Tibial nerve (tissue), 4 donors: ENCODE results near the gene AIFM3. TPM values are rescaled to one million over a fixed set of nuclear protein-coding genes. Genes with fewer than 3 reads are reported as not detected.
A peak's percentile ranks its signal among the peaks of the same experiment; 100 is the strongest.

Experiments used
- DNase-seq, 2 donors: peaks; one replicate each; pipeline ENCODE4 v3.0.0-alpha.2; 2019; ENCODE audit warnings: low spot score in 2 of 2
- H3K27ac ChIP-seq, 4 donors: fragments of 200-600 bp; sonication (generic) in 3 of 4; one replicate each; pipeline ENCODE4 v1.5.1; 2017 to 2019; ENCODE audit warnings: mild to moderate bottlenecking in 1 of 4
- H3K27me3 ChIP-seq, 2 donors: fragments of 200-600 bp; sonication (generic) in 1 of 2; one replicate each; pipeline versions ENCODE4 v1.5.1 to v1.6.0; 2017 to 2019
- H3K36me3 ChIP-seq, 3 donors: fragments of 200-600 bp; sonication (generic); one replicate each; pipeline ENCODE4 v1.5.1; 2018 to 2019
- H3K4me1 ChIP-seq, 4 donors: fragments of 200-600 bp; sonication (generic) in 3 of 4; one replicate each; pipeline ENCODE4 v1.5.1; 2017 to 2019
- H3K4me3 ChIP-seq, 4 donors: fragments of 200-600 bp; sonication (generic) in 3 of 4; one replicate each; pipeline ENCODE4 v1.5.1; 2017 to 2019; ENCODE audit warnings: mild to moderate bottlenecking in 1 of 4, moderate library complexity in 1 of 4
- H3K9me3 ChIP-seq, 4 donors: fragments of 200-600 bp; sonication (generic) in 3 of 4; one replicate each; pipeline ENCODE4 v1.5.1; 2017 to 2019
- EP300 ChIP-seq, 2 donors: sonication (generic); formaldehyde crosslinking; IDR thresholded peaks; one replicate each; pipeline ENCODE4 v1.6.1; 2017; ENCODE audit warnings: antibody characterized with exemption in 2 of 2, mild to moderate bottlenecking in 1 of 2
- POLR2A ChIP-seq, 2 donors: fragments of 450-650 bp; IDR thresholded peaks; one replicate each; pipeline ENCODE4 v1.6.1; 2017; ENCODE audit warnings: antibody characterized with exemption in 2 of 2, mild to moderate bottlenecking in 2 of 2, moderate library complexity in 2 of 2
- WGBS, 2 donors: methylation state at CpG; one replicate each; pipeline ENCODE4 v1.1.5; 2018; 5-methylcytosine and 5-hydroxymethylcytosine counted together
- total RNA-seq, 4 donors: library from RNA; depleted of rRNA; stranded (reverse); fragments of >200 nt; gene quantifications; one replicate each; pipeline ENCODE4 v1.1.0, GENCODE V29; 2016
- TF ChIP-seq, protein P1 (sequence below), 5 experiments: fragments of 200-600 bp in 3 of 5; fragments of 450-650 bp in 2 of 5; sonication (generic) in 3 of 5; IDR thresholded peaks; one replicate each; pipeline ENCODE4 v1.5.1; 2016 to 2019; ENCODE audit warnings: antibody characterized with exemption in 5 of 5, mild to moderate bottlenecking in 3 of 5, moderate library complexity in 2 of 5

AIFM3 gene
- total RNA-seq, 4 donors from 2014 or later = 0.59 to 3.1 (median 1.8) TPM

GRCh38 chr22:20980938-20981722, 14.1 kb downstream of the AIFM3 start:
- H3K4me1 ChIP-seq = peaks cover 0 to 50% (median 24%) of the 10 kb centered on the region in 4 donors
- H3K4me3 ChIP-seq = peak overlapping the region; percentile 72 to 91 (median 76)
- H3K36me3 ChIP-seq = peaks cover 0 to 22% (median 0%) of the 10 kb centered on the region in 3 donors
- TF ChIP-seq POLR2A (IDR thresholded peaks at IDR 0.05) (no peak), EP300 (IDR thresholded peaks at IDR 0.05) (no peak)
- TF ChIP-seq, protein P1, sequence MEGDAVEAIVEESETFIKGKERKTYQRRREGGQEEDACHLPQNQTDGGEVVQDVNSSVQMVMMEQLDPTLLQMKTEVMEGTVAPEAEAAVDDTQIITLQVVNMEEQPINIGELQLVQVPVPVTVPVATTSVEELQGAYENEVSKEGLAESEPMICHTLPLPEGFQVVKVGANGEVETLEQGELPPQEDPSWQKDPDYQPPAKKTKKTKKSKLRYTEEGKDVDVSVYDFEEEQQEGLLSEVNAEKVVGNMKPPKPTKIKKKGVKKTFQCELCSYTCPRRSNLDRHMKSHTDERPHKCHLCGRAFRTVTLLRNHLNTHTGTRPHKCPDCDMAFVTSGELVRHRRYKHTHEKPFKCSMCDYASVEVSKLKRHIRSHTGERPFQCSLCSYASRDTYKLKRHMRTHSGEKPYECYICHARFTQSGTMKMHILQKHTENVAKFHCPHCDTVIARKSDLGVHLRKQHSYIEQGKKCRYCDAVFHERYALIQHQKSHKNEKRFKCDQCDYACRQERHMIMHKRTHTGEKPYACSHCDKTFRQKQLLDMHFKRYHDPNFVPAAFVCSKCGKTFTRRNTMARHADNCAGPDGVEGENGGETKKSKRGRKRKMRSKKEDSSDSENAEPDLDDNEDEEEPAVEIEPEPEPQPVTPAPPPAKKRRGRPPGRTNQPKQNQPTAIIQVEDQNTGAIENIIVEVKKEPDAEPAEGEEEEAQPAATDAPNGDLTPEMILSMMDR (IDR thresholded peaks at IDR 0.05) = no peak
- WGBS, 2 donors = 58 to 71% methylated on average over 10 of the region's 10 CpGs
- DNase-seq = no peak
- H3K27me3 ChIP-seq = no peaks in the 10 kb centered on the region
- peaks cover 0 to 12% (median 0%) of the 10 kb centered on the region in 4 donors for H3K9me3 ChIP-seq
- H3K27ac ChIP-seq = peak overlapping the region; percentile 83 to 92 (median 90)

DNA sequence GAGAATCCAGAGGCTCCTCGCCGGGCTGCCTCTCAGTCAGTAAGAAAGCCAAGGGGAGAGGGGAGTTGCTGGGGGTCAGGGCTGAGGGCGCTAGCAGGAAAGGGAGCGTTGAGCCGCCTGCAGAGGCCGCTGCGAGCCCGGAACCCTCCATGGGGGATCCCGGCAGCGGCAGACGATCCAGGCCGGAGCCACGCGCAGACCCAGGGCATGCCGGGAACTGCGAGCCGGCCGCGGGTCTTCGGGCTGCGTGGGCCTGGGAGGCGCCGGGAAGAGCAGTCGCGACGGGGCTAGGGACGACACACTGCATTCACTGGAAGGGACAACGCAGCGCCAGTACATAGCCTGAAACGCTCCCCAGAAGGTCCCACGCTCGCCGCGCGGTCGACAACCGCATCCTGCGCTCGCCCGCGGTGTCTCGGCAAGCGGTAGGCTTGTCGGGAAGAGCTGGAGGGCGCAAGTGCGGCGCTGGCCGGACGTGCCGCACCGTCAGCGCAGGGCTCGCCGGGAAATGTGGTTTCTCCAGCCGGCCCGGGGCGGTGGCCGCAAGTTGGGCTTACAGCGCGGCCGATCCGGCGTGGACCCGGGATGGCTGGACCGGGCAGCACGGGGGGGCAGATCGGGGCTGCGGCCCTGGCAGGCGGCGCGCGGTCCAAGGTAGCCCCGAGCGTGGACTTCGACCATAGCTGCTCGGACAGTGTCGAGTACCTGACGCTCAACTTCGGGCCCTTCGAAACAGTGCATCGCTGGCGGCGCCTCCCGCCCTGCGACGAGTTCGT, 14.9 kb downstream of the AIFM3 start, which contains the start of gene LZTR1:
Gene LZTR1, plus strand, starts transcription at position 511 of the 776 bp plus-strand sequence. Its CDS starts 75 bp downstream, at position 586.
- Histone ChIP-seq H3K27me3 (no peaks in the 10 kb centered on the region), H3K9me3 (peaks cover 0 to 12% (median 0%) of the 10 kb centered on the region in 4 donors), H3K4me3 (peak within 1 kb of the TSS; percentile 72 to 91 (median 76)), H3K4me1 (peaks cover 0 to 50% (median 24%) of the 10 kb centered on the region in 4 donors), H3K36me3 (peaks cover 0 to 28% (median 0%) of the 10 kb centered on the region in 3 donors), H3K27ac (peak within 1 kb of the TSS; percentile 83 to 92 (median 90))
- WGBS, 2 donors = 0 to 1% methylated on average over 16 to 76 of the region's 87 CpGs
- TF ChIP-seq EP300 (IDR thresholded peaks at IDR 0.05) (peak; percentile 82 to 99), POLR2A (IDR thresholded peaks at IDR 0.05) (peak; percentile 89 to 97)
- TF ChIP-seq, protein P1 (IDR thresholded peaks at IDR 0.05) = peak; percentile 24 to 80 (median 55)
- DNase-seq = peak; percentile 66 to 67

DNA sequence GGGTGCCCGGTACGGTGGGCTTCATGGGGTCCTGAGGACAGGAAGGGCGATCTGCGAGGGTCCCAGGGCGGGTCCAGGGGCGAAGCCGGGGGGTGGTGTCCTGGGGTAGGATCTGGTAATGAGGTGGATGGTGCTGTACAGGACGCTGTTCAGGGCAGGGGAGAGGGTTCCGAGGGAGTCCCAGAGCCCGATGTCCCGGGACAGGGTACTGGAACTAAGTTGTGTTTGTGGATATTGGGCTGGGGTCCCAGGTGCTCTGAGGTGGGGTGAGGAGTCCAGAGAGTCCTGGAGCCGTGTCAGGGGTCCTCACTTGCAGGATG, 15.5 kb downstream of the AIFM3 start:
- Histone ChIP-seq H3K36me3 (peaks cover 0 to 33% (median 0%) of the 10 kb centered on the region in 3 donors), H3K27me3 (no peaks in the 10 kb centered on the region), H3K27ac (peak overlapping the region; percentile 83 to 92 (median 90)), H3K9me3 (peaks cover 0 to 12% (median 0%) of the 10 kb centered on the region in 4 donors), H3K4me3 (peak overlapping the region; percentile 72 to 91 (median 76)), H3K4me1 (peaks cover 0 to 50% (median 24%) of the 10 kb centered on the region in 4 donors)
- 0% methylated on average over 5 to 10 of the region's 12 CpGs for WGBS, 2 donors
- TF ChIP-seq EP300 (IDR thresholded peaks at IDR 0.05) = no peak
- TF ChIP-seq, protein P1 (IDR thresholded peaks at IDR 0.05) = no peak
- TF ChIP-seq POLR2A (IDR thresholded peaks at IDR 0.05) = no peak
- no peak for DNase-seq

DNA sequence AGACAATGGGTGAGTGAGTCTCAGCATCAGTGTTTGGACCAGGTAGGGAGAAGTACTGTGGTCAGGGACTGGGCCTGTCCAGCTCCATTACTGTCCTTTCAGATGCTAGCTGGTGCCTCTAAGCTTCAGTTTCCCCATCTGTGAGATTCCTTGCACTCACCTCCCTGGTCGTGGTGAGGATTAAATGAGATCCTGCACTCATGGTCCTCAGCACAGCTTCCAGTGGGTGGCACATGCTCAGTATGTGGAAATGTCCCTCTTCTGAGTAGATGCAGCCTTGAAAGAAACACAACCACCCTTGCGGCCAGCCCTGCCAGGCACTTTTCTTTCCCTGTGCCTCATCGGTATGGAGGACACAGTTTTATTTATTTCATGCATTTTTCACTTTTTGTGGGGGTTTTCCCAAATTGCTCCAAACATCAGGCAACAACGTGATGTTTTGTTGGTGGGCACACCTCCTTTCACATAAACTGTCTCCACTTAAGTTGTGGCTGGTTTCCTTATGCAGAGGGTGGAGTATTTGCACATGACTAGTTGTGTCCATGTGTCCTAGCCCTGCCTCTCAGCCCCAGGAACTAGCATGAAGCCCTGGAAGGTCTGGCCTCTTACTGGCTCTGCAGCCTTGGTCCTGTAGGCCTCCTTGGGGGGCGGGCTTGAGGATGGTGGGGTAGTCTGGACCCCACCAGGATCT, 16.2 kb downstream of the AIFM3 start:
- Histone ChIP-seq H3K27me3 (no peaks in the 10 kb centered on the region), H3K27ac (peak overlapping the region in 3 of 4 donors; percentile 83 to 92 (median 92)), H3K9me3 (peaks cover 0 to 7% (median 0%) of the 10 kb centered on the region in 4 donors), H3K4me3 (peak overlapping the region; percentile 72 to 91 (median 76)), H3K4me1 (peaks cover 0 to 50% (median 24%) of the 10 kb centered on the region in 4 donors), H3K36me3 (peaks cover 0 to 40% (median 0%) of the 10 kb centered on the region in 3 donors)
- no peak for TF ChIP-seq POLR2A (IDR thresholded peaks at IDR 0.05)
- TF ChIP-seq, protein P1 (IDR thresholded peaks at IDR 0.05) = no peak
- TF ChIP-seq EP300 (IDR thresholded peaks at IDR 0.05) = no peak
- no peak for DNase-seq
- whole genome bisulfite sequencing, 2 donors = 61 to 66% methylated on average over 5 of the region's 5 CpGs
